Nucleus accumbens (tissue), 56 donors: Measurements from ENCODE around the gene TMEM212.
"Not testable (repeated sequence)": the region's sequence is repeated elsewhere in the genome, so short reads cannot be mapped to it uniquely, and the experiment has no call there.

Experiments
- DNase-seq, 56 donors: peaks; one replicate each; lab custom pipeline; 2025; lab: John Stamatoyannopoulos, UW

Gene TMEM212

GRCh38 chr3:171850960-171851659, 8.0 kb downstream of the TMEM212 start:
- no peak for DNase-seq

GRCh38 chr3:171851660-171852058, 8.5 kb downstream of the TMEM212 start:
- peak in 1 of 56 donors; percentile 34 for DNase-seq

GRCh38 chr3:171854649-171855305, 11.6 kb downstream of the TMEM212 start:
- DNase-seq, result no peak

GRCh38 chr3:171858770-171859169, 15.6 kb downstream of the TMEM212 start:
- DNase-seq, result not testable (repeated sequence)

GRCh38 chr3:171860830-171861535, 17.8 kb downstream of the TMEM212 start:
- DNase-seq, result no peak

GRCh38 chr3:171862392-171862791, 19.2 kb downstream of the TMEM212 start:
- DNase-seq, result no peak

- no peak for DNase-seq
Measured at GRCh38 chr3:171862993-171863521, 19.9 kb downstream of the TMEM212 start.

- DNase-seq, result no peak
Measured at GRCh38 chr3:171863920-171864319, 20.8 kb downstream of the TMEM212 start.

GRCh38 chr3:171865191-171865865, 22.2 kb downstream of the TMEM212 start:
- no peak for DNase-seq

GRCh38 chr3:171867981-171868380, 24.8 kb downstream of the TMEM212 start:
- no peak for DNase-seq

GRCh38 chr3:171871392-171872274, 28.5 kb downstream of the TMEM212 start:
- DNase-seq, result no peak

- DNase-seq, result no peak
Measured at GRCh38 chr3:171873580-171873979, 30.4 kb downstream of the TMEM212 start.

GRCh38 chr3:171874251-171874681, 31.1 kb downstream of the TMEM212 start:
- no peak for DNase-seq

GRCh38 chr3:171874879-171875278, 31.7 kb downstream of the TMEM212 start:
- no peak for DNase-seq

GRCh38 chr3:171875923-171876412, 32.8 kb downstream of the TMEM212 start:
- no peak for DNase-seq

- no peak for DNase-seq
Measured at GRCh38 chr3:171876680-171877147, 33.6 kb downstream of the TMEM212 start.

GRCh38 chr3:171878461-171879225, 35.5 kb downstream of the TMEM212 start:
- DNase-seq, result no peak

- no peak for DNase-seq
Measured at GRCh38 chr3:171879472-171879871, 36.3 kb downstream of the TMEM212 start.
